GM12801 (cell line): ENCODE results near the gene PPARGC1A.

ENCODE experiments used
- TF ChIP-seq, protein P1 (sequence below): IDR thresholded peaks from one replicate; pipeline ENCODE4 v1.5.1; 2011; ENCODE audit warnings: control low read depth; ENCODE audit not compliant: insufficient read length; ENCODE audit errors: extremely low read depth

Gene PPARGC1A

DNA sequence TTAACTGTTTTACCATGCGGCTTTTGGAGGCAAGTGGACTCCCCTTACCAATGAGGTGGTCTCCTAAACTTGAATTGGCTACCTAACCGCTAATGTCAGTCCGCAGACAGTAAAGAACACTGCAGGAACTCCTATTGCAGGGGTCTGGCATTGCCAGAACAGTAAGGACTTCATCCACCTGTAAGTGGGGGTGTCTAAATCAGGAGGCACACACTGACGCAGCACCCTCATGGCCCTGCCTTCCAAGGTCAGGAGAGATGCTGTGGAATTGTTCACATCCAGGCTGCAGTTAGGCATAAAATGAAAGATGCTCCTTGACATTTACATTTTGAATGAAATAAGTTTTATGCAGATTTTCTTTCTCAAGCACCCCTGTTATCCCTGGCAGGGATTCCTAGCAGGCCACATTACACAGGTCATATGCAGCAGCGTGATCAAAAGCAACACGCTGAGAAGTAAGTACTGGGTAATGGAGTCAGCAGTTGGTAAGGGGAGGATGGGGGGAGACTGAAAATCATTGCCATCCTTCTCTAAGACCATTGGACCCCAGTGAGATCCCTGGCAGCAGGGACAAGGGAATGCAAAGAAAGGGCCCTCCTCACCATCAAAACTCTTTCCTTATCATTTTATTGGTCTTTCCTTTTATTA is 3.8 kb downstream of the PPARGC1A start:
- TF ChIP-seq, protein P1, sequence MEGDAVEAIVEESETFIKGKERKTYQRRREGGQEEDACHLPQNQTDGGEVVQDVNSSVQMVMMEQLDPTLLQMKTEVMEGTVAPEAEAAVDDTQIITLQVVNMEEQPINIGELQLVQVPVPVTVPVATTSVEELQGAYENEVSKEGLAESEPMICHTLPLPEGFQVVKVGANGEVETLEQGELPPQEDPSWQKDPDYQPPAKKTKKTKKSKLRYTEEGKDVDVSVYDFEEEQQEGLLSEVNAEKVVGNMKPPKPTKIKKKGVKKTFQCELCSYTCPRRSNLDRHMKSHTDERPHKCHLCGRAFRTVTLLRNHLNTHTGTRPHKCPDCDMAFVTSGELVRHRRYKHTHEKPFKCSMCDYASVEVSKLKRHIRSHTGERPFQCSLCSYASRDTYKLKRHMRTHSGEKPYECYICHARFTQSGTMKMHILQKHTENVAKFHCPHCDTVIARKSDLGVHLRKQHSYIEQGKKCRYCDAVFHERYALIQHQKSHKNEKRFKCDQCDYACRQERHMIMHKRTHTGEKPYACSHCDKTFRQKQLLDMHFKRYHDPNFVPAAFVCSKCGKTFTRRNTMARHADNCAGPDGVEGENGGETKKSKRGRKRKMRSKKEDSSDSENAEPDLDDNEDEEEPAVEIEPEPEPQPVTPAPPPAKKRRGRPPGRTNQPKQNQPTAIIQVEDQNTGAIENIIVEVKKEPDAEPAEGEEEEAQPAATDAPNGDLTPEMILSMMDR, result no peak

DNA sequence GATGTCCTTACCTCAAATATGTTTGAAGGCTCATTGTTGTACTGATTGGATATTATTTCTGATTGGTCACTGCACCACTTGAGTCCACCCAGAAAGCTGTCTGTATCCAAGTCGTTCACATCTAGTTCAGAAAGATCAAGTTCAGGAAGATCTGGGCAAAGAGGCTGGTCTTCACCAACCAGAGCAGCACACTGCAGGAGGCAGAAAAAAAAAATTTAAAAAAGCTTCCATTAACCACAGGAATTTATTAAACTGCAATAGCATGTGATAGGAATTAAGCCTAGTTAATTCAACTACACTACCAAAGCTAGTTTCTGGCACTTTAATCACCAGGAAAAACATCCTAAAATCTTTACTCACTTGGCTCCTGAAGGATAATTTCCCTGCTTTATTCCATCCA is 5.1 kb downstream of the PPARGC1A start:
- TF ChIP-seq, protein P1, result no peak

DNA sequence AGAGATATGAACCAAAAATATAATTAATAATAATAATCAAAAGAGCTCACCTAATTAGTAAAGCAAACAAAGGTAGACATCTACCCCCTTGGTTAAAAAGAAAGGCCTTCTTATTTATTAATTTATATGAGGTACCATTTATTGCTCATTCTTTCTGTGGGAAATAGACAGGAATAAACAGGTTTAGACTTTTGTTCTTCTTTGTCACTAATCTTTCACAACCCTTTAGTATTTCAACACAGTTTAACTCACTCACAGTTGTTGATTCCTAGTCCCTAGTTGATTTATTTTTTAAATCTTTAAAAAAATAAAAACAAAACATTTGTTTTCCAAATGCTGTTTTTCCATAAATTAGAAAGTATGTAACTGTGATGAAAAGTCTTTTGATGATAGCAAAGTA is 5.6 kb downstream of the PPARGC1A start:
- TF ChIP-seq, protein P1, result no peak

DNA sequence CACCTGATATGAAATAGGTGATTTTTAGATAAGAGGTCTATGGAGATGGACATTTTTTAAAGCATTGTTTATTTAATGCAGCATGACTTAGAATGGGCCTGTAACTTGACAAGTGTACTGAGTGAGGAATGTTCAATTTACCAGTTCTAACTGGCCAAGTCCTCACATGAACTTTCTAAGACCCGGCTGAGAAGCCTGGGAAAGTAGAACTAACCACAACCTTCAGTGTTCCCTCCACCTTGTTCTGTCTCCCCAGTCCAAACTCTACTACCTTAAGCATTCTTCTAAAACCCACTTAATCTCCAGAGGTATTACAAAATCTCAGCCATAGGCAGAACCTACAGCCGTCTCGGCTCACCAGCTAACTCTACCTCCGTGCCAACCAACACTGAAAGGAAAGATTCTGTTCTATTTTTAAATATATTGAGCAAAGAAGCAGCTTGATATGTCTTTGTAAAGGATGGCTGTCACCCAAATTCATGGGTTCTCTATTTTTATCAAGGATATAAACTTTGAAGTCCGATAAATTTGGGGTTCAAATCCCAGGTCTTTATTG is 6.8 kb downstream of the PPARGC1A start:
- TF ChIP-seq, protein P1, result no peak

DNA sequence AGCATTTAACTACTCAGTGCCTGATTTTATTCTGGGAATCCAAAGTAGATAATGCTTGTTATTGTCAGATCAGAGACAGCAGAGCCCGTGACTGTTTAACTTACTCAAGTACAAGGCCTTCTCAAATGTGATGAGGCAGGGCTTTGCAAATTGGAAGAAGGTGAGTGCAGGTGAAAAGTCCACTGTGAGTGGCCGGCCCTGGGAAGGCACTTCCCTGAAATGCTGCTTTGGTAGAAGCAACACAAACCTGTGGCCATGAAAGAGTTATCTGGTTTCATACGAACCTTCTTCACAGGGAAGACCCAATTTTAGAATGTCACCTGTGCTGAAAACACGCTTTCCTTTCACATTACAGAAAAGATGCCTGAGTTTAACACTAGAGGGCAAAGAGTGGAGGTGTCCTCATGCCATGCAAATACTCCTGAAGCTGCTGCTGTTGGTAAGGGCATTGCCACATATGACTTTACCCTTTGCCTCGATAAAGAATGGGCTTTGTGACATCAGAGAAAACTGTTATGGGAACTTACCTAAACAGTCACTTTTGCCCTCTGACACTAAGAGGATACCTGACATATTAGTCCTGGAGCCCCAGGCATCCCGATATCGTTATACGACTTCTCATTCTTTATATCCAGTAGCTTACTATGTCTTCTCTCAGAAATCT is 8.0 kb downstream of the PPARGC1A start:
- TF ChIP-seq, protein P1, result no peak

DNA sequence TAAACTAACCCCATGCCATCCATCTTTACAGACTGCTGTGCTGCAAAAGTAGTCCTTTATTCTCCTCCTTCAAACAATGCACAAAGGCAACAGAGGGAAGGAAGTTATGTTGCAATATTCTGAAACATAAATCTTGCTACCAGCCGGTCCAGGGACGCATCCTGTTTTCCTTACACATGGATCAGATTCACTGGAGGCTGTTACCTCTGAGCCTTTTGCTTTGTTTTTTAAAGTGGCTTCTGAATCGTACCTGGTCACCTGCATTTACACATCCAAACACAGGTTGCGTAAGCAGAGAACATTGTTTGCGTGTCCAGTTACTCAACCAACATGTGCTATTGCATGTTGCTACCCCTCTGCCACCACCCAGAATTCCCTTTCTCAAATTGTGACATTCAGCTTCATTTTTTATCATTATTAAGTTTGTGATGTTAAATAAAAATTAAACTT is 8.8 kb downstream of the PPARGC1A start:
- TF ChIP-seq, protein P1, result no peak

DNA sequence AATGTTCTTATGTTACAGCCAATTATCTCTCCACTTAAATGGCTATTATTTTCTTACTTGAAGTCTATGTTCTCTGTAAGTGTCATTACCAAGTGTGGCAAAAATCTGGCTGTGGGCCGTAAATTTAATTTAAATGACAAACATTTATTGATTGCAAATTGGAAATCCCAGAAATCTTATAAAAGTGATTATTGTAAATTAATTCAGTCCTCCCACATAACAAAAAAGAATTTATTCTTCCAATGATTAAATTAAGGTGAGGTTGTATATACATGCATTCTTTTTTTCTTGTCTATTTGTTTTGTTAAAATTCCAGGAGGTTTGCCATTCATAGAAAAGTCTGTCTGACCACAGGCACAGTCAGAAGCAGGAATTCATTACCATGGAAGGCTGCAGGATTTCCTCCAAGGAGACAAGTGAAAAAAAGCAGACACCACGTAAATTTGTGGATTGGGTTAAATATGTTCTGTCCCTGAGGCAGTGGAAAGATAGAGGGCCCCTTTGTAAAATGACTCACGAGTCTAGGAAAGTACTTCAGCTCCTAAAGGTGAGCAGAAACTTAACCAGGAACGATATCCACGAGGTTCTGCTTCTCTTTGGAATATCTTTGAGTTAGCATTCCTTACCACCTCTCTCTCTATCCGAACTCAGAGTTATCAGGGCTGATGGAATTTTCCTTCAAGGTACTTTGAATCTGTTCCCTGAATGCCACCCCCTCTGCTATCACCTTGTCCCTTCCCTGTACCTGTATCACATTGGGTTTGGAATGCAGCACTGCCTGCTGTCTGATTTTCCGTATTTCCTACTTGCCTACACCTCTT is 10.7 kb downstream of the PPARGC1A start:
- TF ChIP-seq, protein P1, result no peak
